ENCODE measurements around the gene COX8A. TPM values are rescaled to one million over a fixed set of nuclear protein-coding genes. Genes with fewer than 3 reads are reported as not detected.

Gene COX8A
- total RNA-seq, 1 donor from 2014 or later, result 382 TPM

DNA sequence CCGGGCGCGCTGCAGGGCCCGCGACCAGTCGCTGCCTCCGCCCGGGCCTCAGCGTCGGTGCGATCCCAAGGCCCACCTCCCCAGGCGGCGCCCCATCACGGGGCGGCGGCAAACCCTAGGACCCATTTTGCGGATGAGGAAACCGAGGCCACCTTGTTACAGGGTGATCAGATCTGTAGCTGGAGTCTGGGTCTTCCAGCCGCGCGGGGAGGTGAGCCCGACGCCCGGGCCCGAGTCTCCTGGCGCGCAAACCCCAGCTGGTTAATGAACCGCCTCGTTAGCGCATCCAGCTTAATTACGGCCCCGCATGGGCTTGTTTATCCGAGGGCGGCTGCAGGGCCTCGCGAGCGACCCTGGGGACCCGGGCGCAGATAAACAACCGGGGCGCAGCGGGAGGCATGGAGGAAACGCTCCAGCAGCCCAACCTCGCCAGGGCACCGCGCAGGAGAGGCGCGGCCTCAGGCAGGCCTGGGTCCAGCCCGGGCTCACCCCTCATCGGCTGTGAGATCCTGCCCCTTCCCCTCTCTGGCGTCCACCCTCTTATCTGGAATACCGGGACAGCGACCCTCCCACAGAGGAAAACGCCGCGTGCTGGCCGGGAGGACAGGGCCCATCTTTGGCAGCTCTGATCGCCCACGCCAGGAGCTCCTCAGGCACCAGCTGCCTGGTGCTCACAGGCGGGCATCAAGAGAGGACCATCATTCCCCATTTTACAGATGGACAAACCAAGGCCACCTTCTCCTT, 26.5 kb downstream of the COX8A start:
- intact Hi-C loops (cut with micrococcal nuclease), result loop anchor here (1.0 to 10.0 kb wide), 4 partner anchors 147 to 304 kb away; partner anchors contain the start of genes CATSPERZ and ESRRA

DNA sequence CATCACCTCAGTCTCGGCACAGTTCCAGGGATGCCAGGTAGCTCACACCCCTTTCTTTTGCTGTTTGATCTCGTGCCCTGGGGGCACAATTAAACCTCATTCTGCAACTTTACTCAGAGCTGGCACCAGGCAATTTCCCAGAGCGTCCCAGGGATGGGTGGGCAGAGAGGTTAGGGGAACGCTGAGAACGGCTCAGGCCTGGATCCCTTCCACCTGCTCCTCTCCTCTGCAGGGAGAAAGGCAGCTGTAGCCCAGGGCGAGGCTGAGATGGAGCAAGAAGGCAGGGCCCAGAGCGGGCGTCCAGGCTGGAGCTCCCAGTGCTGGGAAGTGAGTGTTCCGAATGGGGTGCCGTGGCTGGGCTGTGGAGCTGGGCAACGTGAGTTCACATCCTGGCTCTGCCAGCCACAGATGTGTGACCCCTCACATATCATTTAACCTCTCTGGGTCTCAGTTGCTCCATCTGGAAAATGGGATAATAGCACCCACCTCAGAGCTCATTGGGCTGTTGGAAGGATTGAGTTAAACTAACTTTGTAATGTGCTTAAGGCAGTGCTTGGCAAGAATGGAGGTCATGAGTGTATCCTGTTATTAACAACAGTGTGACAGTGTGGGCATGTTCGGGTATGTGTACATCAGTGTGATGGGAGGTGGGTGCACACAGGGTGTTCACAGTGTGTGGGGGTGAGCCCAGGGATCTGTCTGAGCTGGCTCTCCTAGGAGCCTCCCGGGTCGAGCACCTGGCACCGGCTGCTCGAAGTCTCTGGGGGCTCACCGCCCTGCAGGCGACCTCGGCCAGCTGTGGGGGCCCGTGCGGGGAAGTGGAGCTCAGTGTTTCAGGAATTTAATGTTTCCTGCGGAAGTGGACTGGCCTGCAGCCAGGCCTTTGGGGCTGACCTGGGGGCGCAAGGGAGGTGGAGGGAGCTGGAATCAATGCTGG, 27.3 kb downstream of the COX8A start:
- intact Hi-C loops (cut with micrococcal nuclease), result loop anchor here (10.0 kb wide), 1 partner anchor 303 kb away; the partner anchor contains the start of genes CATSPERZ and ESRRA

DNA sequence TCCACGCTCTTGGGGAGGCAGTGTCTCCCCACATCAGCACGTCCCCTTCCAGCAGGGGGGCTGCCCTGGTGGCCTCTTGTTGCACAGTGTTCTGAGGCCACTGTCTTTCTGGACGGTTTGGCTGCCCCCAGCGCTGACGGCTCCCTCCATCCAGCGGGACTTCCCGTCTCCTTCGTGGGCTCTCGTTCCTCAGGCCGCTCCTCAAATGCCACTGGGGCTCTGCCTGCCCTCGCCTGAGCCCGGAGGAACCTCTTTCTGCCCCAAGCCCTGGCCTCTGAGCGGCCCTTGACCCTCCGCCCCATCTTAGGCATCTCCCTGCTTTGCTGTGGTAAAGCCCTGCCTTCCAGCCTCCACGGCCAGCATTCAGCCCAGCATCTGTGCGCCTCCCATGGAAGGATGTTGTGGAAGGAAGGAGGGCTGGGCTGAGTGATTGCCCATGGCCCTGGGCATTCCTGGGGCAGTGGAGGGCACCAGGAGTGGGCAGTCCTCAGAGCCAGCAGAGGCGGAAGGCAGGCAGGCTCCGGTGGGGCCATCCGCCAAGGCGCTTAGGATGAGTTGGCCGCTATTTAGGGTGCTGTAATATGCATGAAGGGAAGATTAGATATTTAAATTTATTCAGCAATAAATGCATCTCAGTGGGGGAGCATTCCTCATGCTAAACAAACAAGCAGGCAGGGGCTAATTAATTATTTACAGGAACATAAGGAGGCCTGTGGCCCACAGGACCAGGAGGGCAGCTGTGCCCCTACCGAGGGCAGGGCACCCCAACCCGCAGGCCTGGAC, 29.6 kb downstream of the COX8A start:
- intact Hi-C loops (cut with micrococcal nuclease), result loop anchor here (10.0 kb wide), 1 partner anchor 301 kb away; the partner anchor contains the start of genes CATSPERZ and ESRRA

DNA sequence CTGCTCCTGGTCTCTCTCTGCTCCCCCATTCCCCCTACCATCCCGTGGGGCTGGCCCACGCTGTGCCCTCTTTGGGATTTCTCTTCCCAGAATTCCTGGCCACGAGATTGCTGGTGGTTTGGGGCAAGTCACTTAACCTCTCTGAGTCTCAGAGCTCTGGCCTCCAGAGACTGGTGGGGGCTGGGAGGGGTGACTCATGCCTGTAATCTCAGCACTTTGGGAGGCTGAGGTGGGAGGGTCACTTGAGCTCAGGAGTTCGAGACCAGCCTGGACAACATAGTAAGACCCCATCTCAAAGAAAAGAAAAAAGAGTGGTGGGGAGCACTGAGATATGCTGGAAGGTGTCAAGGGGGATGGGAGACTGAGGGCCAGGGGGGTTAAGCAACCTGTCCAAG, 30.2 kb downstream of the COX8A start:
- intact Hi-C loops (cut with micrococcal nuclease), result loop anchor here (10.0 kb wide), 1 partner anchor 300 kb away; the partner anchor contains the start of genes CATSPERZ and ESRRA

DNA sequence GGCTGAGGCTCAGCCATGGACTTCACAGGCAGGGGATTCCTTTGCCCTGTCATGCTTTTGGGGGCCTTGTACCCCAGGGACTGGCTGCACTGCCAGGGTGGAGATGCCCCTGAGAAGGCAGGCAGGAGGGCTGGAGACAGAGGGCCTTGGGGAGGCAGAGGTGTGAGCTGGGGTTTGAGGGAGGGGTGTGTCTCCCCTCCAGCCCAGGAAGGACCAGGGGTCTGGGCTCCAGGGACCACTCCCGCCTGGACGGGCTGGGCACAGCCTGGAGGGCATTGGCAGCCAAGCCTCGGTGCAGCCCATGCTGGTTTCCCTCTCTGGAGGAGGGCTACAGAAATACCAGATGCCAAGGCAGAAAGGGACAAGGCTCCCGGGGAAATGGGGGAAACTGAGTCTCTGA, 31.3 kb downstream of the COX8A start:
- intact Hi-C loops (cut with micrococcal nuclease), result loop anchor here (10.0 kb wide), 1 partner anchor 299 kb away; the partner anchor contains the start of genes CATSPERZ and ESRRA

DNA sequence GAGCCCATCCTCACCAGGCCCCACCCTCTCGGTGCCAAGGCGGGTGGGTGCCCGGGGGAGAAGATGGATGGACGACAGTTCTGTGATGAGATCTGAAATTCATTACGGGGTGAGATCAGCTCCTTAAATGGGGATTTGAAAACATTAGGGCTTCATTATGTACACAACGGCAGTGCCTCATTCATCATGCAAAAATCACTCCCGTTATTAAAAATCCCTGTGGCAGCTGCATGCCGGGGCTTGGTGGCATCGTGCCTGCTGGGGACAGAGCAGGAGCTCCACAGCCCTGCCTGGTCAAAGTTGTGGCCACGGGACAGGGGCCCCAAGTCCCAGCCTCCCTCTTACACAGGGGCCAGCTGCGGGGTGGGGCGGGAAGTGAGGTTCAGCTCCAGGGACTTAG, 32.0 kb downstream of the COX8A start:
- intact Hi-C loops (cut with micrococcal nuclease), result loop anchor here (10.0 kb wide), 1 partner anchor 298 kb away; the partner anchor contains the start of genes CATSPERZ and ESRRA

DNA sequence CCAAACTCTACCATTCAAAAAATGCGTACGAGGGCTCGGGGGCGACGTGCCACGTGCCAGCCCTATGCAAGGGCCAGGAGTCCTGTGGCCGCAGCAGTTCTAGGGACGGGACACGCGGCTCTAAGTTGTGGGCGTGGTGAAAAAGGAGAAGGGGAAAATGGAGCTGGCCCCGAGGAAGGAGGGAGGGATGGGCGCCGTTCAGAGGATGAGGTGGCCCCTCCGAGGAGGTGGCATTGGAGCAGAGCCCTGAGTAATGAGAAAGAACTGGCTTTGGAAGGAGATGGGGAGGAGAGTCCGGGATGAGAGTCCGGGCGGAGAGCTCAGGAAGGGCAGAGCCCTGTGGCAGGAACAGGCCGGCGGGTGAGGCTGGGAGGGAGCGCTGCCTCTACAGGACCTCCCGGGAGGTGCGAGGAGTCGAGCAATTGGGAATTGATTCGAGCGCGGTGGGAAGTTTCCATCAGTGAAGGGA, 32.8 kb downstream of the COX8A start:
- intact Hi-C loops (cut with micrococcal nuclease), result loop anchor here (10.0 kb wide), 1 partner anchor 298 kb away; the partner anchor contains the start of genes CATSPERZ and ESRRA

DNA sequence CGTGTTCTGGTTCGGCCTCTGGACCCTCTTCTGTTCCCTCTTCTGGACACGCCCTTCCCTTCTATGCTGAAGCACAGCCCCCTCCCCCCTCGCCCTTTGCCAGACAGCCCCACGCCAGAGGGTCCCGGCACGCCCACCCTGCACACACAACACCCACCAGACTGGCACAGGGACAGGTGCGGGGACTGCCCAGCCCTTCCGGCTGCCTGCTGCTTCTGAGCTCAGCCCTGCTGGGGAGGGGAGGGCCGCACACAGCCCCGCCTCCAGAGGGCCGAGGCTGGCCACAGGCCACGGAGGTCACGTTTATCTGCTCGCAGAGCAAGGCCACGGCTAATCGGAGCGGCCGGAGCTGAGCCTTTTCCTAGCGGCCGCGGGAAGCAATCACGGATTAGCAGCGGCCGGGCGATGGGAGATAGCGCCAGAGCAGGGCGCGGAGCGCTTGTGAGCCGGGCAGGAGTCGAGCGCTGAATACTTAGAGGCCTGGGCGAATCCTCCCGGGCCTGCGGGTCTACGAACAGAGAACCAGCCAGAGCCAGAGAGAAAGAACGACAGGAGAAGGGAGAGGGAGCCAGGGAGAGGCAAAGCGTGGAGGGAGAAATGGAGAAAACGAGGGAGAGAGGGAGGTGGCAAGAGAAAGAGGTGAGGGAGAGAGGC, 33.3 kb downstream of the COX8A start:
- intact Hi-C loops (cut with micrococcal nuclease), result loop anchor here (10.0 kb wide), 1 partner anchor 297 kb away; the partner anchor contains the start of genes CATSPERZ and ESRRA

DNA sequence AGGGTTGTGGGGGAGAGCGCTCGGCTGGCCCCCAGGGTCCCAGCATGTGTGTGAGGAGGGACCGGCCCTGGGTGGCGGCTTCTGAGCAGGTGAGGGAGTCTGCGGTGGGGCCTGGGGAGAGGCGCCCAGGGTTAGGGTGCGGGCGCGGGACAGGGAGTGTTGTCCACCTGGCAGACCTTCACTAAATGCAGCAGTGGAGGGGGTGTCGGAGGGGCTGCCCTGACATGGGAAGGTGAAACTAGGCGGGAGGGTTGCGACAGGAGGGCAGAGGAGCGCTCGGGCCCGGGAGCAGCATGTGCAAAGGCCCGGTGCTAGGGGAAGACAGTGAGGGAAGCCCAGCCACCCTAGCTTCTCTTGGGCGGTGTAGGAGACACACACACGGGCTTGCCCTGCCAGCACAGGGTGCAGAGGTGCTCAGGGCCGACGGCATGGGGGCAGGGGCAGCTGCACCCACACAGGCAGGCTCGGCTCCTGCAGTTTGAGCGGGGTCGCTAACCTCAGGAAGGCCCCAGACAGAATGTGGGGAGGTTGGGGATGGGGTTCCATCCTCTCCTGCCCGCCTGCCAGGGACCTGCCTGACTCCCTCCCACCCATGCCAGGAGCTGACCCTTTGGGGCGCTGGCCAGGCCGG, 34.0 kb downstream of the COX8A start:
- intact Hi-C loops (cut with micrococcal nuclease), result loop anchor here (10.0 kb wide), 1 partner anchor 296 kb away; the partner anchor contains the start of genes CATSPERZ and ESRRA

DNA sequence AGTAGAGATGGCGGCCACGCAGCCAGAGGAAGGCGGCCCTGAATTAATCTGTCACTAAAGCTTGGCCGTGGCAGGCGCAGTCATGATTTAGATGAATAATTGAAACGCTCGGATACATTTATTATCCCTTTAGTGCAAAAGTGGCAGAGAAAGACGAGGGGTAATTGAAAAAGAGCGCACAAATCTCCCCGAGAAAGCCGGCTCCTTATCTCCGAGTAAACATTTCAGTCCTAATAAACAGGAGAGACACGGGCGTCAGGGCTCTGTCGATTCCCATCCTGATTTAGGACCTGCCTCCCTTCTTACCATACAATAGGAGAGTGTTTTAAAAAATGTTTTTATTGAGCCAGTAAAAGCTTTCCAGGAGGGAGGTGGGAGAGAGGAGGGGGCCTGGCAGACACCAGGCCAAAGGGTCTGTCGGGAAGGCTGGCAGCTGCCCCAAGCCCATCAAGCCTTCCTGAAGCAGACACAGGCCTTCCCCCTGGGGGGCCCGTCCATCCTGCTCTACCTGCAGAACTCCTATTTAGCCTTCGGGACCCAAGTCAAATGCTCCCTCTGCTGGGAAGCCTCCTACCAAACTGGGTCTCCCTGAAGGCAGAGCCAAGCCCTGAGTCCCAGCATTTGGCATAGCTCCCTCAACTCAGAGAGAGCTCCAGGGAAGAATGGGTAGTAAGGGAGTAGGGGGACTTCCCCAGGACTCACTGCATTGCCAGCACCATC, 34.7 kb downstream of the COX8A start:
- intact Hi-C loops (cut with micrococcal nuclease), result loop anchor here (10.0 kb wide), 1 partner anchor 296 kb away; the partner anchor contains the start of genes CATSPERZ and ESRRA

DNA sequence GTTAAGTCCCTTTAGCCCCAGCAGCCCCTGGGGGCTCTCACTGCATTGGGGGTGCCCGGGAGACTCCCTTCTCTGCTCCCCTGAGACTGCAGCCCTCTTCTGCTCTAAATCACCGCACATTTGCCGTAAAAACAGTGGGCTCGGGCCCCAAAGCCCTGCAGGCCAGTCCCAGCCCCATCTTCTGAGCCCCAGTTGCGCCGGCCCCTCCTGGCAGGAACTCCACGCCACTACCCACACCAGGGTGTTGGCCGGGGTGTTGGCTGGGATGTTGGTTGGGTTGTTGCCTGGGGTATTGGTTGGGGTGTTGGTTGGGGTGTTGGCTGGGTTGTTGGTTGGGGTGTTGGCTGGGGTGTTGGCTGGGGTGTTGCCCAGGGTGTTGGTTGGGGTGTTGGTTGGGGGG, 35.3 kb downstream of the COX8A start:
- intact Hi-C loops (cut with micrococcal nuclease), result loop anchor here (10.0 kb wide), 1 partner anchor 295 kb away; the partner anchor contains the start of genes CATSPERZ and ESRRA

DNA sequence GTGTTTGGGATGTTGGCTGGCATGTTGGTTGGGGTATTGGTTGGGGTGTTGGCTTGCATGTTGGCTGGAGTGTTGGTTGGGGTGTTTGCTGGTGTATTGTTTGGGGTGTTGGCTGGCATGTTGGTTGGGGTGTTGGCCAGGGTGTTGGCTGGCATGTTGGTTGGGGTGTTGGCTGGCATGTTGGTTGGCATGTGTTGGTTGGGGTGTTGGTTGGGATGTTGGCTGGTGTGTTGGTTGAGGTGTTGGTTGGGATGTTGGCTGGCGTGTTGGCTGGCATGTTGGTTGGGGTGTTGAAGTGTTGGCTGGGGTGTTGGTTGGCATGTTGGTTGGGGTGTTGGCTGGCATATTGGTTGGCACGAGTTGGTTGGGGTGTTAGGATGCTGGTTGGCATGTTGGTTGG, 36.4 kb downstream of the COX8A start:
- intact Hi-C loops (cut with micrococcal nuclease), result no loop called here

DNA sequence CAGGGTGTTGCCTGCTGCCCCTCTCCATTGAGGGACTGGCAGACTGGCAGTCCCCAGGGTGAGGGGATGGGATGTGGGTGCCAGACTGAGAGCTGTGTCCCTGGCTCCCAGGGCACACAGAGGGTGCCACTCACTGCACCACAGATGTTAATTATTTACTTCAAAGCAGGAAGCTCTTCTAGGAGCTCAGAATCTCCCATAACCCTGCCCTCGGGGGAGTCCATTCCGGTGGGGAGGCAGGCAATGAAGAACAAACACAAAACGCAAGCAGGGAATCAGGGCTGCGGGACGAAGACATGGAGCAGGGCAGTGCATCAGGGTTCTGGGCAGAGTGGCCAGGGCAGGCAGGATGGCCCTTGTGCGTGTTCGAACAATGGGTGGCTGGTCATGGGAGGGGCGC, 37.0 kb downstream of the COX8A start:
- intact Hi-C loops (cut with micrococcal nuclease), result no loop called here

DNA sequence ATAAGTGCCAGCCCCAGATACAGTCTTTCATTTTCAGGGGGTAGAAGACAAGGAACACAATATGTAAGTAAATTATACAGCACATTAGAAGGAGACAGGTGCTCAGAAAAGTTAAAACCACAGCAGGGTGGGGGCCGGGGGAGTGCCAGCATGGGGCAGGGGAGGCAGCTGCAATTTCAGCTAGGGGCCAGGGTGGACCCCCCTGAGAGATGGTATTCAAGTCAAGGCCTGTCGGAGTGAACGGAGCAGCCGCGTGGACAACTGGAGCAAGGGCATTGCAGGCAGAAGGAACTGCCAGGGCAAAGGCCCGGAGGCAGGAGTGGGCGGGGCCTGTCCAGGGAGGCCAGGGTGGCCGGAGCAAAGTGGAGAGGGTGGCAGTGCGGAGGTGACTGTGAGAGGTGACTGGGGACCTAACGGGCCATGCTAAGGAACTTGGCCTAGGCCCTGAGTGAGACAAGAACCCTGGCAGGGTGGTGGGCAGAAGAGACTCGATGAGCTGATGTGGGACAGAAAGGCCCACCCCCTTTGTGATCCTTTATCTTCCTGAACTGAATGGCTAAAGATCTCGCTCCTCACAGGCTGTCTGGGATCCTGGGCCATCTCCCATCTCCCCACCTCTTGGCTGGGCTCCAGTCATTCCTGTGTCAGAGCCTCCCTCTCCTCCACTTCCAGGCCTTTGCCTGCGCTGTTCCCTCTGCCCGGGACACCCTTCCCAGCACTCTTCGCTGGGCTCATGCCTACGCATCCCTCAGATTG, 38.9 kb downstream of the COX8A start:
- intact Hi-C loops (cut with micrococcal nuclease), result no loop called here

DNA sequence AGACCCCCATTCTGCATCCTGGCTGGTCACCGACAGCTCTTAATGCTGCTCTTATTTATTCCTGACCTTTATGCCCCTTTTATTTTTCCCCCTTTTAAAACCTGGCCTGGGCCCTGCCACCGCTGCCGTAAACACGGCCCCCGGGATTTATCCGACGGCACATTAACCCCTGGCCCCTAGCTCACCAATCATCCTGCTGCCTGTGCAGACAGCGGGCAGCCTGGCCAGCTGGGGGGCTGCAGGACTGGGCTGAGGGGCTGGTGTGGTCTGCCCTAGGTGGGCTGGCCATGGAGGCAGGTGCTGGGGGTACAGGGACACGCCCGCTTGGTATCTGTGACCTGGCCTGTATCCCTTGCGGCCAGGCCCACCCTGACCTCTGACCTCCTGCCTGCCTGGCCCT, 39.9 kb downstream of the COX8A start:
- intact Hi-C loops (cut with micrococcal nuclease), result no loop called here

DNA sequence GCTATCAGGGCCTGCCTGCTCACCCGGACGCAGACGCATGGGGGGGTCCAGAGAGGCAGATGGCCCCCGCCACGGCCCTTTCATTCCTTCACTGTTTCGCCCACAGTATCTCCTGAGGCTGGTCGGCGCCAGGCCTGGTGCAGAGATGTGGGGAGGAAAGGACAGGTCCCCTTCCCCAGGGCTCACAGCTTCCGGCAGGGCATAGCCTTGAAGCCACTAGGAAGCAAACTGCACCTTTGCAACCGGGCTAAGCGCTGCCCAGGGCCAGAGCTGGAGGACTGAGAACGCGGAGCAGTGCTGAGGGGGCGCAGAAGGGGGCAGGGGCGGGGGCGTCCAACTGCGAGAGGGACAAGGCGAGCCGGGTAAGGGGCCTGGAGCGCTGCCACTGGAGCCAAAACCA, 41.1 kb downstream of the COX8A start:
- intact Hi-C loops (cut with micrococcal nuclease), result no loop called here

DNA sequence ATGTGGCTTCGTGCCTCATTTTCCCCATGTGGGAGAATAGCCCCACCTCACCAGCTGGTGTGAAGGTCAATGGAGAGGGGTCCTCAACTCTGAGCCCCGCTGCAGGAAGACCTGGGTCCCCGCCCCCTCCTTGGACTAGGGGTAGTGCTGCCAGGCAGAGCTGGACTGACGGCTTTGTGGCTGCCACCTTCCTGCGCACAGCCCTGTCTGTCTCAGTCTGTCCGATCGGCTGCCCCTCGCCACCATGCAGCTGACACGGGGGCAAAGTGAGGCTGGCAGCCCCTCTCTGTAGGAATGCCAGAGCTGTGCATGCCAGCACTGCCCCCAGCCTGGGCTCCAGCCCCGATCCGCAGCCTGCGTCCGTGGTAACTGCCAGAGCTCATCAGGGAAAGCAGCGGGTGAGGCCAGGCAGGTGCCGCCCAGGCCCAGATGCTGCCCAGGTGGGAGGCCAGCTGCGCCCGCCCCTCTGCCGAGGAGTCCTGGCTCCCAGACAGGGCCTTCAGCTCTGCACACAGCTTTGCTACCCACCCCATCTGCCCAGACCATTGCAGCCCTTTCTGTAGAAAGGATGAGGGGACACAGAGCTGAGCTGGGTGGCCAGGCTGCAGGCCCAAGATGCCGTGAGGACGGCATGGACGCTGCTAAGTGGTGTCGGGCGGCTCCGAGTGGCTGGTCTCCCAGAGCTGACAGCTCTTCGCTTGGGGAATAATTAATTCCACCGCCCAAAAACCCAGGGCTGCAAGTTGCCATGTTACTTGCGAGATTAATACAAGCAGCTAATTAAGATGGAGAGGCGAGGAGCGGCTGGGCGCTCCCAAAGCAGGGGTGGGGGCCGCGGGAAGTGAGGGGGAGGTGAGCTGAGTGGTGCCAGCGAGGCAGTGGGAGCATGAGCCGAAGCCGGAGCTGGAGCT, 41.8 kb downstream of the COX8A start:
- intact Hi-C loops (cut with micrococcal nuclease), result no loop called here

All from T-helper 2 cell treated with Interferon-gamma antibody and Interleukin-4, amounts not matched to agents 100 ng/mL and 5 ng/mL, for 36 hours (primary cell).